Hematopoietic multipotent progenitor cell treated with erythropoietin and hydrocortisone succinate and interleukin-3 and kit ligand, for 6 days (in vitro differentiated cells): ENCODE data around the gene CHI3L2.

ENCODE experiments used
- DNase-seq: peaks from one replicate; pipeline ENCODE4 v3.0.0-alpha.2; 2015

CHI3L2 gene

GRCh38 chr1:111227434-111227833 is at the start of gene CHI3L2:
Gene CHI3L2, plus strand, starts transcription at chr1:111227713. Its CDS starts 17 bp downstream, at chr1:111227730.
- no peak for DNase-seq

DNA sequence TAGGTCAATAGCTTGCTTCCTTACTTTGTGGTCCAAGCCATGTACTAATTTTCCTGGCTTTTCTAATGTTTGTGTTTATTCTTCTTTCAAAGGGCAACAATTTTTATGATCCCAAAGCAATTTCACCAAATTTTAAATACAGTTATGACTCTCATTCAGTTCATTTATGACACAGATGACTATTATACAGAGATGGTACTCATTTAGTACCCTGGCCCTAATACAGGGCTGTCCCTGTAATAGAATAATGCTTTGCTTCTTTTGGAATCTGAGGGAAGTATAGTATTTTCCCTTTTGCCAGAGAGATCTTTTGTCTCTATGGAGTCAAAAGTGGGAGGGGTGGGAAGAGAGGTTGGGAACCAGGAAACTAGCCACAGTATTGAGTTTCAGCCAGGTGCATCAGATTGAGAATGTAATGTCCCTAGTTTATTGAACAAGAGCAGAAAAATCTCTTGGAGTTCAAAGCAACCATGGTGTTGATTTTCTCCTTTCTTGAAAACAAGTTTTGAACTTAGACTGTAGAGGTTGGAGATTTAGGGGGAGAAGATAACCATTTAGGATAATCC is 47.5 kb upstream of the CHI3L2 start:
- no peak for DNase-seq

DNA sequence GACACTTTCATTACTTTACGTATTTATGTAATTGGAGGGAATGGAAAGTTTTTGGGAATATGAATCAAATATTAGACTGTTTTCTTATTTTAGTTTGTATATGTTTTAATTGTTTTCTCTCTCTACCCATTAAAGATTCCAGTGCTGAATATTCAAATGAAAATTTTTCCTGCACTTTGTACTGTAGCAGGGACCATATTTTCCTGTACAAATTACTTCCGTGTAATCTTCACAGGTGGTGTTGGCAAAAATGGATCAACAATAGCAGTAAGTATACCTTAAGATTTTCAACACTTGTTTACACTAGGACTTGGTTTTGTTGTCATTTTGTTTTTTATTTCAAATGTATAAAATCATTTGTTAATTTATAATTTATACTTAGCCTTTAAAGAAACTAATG is 45.5 kb upstream of the CHI3L2 start:
- no peak for DNase-seq

- no peak for DNase-seq
These were observed 44.0 kb upstream of the CHI3L2 start for GRCh38 chr1:111183308-111184069.

GRCh38 chr1:111184663-111185062 is 42.9 kb upstream of the CHI3L2 start:
- DNase-seq = no peak

- no peak for DNase-seq
These were observed 36.5 kb upstream of the CHI3L2 start for GRCh38 chr1:111190931-111191451.

GRCh38 chr1:111191496-111191895 is 36.0 kb upstream of the CHI3L2 start:
- no peak for DNase-seq

GRCh38 chr1:111192074-111192473 is 35.4 kb upstream of the CHI3L2 start:
- no peak for DNase-seq

DNA sequence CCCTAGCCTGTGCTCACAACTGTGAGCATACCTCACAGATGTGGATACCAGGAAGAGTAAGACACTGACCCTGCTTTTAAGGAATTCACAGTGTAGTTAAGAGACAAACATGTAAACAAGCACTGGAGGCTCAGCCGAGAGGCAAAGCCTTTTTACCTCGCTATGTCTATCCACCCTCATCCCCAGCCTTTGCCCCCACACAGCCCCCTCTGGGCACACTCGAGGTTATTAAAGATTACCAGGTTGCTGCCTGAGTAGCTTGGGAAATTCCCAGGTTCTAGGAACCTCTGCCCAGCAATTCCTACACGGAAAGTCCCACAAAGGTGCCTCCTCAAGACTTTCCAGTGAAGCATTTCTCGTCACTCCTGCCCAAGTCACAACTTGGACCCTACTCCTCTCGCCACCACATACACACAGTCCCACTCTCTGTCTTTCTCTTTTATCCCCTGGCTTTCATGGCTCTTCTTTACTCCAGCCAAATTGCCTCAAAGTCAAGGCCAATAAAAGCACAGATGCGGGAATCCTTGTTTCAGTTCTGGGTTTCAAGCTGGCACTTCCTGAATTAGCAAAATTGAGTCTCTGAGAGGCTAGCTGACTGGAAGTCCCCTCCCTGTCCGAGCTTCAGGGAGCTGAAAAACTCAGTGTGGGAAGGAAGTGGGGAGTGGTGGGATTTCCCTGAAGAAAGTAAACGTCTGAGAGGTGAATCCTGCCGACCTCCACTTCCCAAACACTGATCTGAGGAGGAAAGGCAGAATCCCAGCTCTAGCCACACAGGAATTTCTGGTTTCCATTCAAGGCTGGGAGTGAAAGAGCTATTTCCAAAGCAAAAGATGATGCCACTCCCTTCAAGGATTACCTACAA is 34.6 kb upstream of the CHI3L2 start:
- no peak for DNase-seq

- DNase-seq = no peak
These were observed 33.6 kb upstream of the CHI3L2 start for GRCh38 chr1:111193712-111194480.

- DNase-seq = no peak
These were observed 32.4 kb upstream of the CHI3L2 start for GRCh38 chr1:111195002-111195684.

- no peak for DNase-seq
These were observed 31.3 kb upstream of the CHI3L2 start for GRCh38 chr1:111196213-111196612.

DNA sequence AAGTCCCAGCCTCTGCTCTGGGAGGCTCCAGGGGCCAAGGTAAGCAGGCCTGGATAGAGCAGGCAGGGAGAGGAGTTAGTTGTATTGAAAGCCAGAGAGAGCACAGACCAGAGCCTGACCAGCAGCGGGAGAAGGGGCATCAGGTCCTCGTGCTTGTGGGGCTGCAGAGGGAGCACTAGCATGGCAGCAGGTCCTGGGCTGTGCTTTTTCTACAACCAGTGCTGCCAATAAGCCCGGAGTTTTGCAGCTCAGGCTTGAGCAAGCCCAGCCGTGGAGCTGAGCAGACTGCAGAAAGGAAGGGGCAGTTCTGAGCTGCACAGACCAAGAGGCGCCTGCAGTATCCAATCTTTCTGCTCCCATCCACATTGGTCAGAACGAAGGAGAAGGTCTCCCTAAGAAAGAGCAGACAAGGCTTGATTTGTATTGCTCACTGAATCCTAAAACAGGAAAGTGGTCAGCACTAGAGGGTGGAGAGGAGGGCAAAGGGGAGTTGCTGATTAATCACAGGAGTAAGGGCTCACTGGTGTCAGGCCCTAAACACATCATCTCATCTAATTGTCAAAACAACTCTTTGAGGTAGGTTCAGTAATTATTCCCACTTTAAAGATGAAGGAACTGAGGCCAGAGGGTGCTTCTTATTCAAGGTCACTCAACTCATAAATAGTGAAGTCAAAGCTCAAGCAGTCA is 29.8 kb upstream of the CHI3L2 start:
- no peak for DNase-seq

DNA sequence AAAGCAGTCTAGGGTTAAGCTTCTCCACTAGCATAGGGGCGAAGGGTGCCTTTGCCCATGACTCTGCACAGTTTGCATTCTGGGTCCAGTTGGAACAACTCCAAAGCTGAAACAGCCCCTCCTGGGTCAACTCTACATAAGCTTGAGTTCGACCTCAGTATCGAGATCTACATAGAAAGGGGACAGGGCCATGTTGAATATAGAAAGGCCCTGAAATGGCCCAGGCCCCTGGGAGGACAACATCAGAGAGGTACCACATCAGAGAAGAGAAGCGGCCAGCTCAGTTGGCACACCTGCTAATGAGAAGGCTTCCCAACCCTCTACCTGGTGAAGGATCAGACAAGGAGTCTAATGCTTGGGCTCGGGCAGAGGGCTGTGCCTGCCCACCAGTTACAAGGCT is 28.7 kb upstream of the CHI3L2 start:
- DNase-seq = no peak

GRCh38 chr1:111199329-111199728 is 28.2 kb upstream of the CHI3L2 start:
- peak; percentile 59 for DNase-seq

GRCh38 chr1:111199881-111200801 is 27.4 kb upstream of the CHI3L2 start, which contains the start of gene DENND2D:
Gene DENND2D, minus strand, starts transcription at chr1:111200646. Its CDS starts 187 bp downstream, at chr1:111200459.
- peak; percentile 70 for DNase-seq

- DNase-seq = no peak
These were observed 26.7 kb upstream of the CHI3L2 start for GRCh38 chr1:111200802-111201161.

DNA sequence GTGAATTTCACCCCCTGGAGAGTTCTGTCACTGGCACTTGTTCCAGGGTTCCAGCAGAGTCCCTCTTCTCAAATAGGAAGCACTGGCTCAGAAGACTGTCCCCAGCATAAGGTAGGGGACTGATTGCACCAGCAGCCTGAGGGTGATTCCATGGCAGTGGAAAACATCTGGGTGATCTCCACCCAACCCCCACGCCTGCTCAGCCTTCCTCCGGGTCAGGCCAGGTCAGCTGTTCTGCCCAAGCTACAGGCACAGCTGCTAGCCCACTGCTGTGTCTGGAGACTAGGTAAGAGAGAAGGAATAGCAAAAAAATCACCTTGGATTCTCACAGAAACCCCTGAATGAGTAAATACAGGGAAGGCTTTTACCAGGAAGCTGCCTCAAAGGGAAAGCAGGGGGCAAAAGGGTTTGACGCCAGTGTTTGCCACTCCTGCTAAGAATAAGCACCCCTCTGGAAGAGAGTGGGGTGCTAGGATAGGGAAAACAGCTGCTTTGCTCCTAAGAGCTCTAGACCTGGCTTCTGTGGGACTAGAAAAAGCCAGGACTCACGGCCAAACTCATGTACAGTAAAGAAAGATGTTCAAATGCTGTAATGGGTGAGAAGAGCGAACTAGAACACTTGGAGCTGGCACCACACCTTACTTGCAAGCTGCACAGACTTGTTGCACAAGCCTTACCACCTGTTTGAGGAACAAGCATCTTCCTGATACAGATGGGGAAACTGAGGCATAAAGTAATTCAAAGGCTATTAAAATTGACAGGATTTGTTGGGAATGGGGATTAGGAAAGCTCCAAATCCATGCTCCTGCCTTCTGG is 26.0 kb upstream of the CHI3L2 start:
- DNase-seq = peak; percentile 49

- DNase-seq = no peak
These were observed 25.2 kb upstream of the CHI3L2 start for GRCh38 chr1:111202366-111202706.
